ENCODE results near the gene KRTAP10-3.

GRCh38 chr21:44527156-44527982 lies 31.2 kb downstream of the KRTAP10-3 start:
- TF ChIP-seq CTCF (IDR thresholded peaks at IDR 0.05): no peak
- TF ChIP-seq POLR2A (IDR thresholded peaks at IDR 0.05): no peak

All from heart left ventricle (tissue), 13 donors.